NK-92 treated with Interleukin-12 subunit alpha and Interleukin-12 subunit beta, amount 100 ng/mL, for 24 hours (cell line): Measurements from ENCODE around the gene TMUB1.
A peak's percentile ranks its signal among the peaks of the same experiment; 100 is the strongest.

Source experiments
- DNase-seq: peaks from one replicate; lab custom pipeline; 2025; lab: John Stamatoyannopoulos, UW

Gene TMUB1

GRCh38 chr7:151103973-151104372 is 20.7 kb upstream of the TMUB1 start:
- DNase-seq, result no peak

- DNase-seq, result no peak
These were observed 19.7 kb upstream of the TMUB1 start for GRCh38 chr7:151102991-151103390.

GRCh38 chr7:151101621-151102396 is 18.5 kb upstream of the TMUB1 start:
- DNase-seq, result no peak

GRCh38 chr7:151100921-151101320 is 17.6 kb upstream of the TMUB1 start:
- no peak for DNase-seq

GRCh38 chr7:151099486-151100211 is 16.4 kb upstream of the TMUB1 start:
- no peak for DNase-seq

- DNase-seq, result no peak
These were observed 12.7 kb upstream of the TMUB1 start for GRCh38 chr7:151095828-151096475.

- no peak for DNase-seq
These were observed 12.0 kb upstream of the TMUB1 start for GRCh38 chr7:151095123-151095797.

- DNase-seq, result no peak
These were observed 11.4 kb upstream of the TMUB1 start for GRCh38 chr7:151094675-151095074.

GRCh38 chr7:151093748-151094147 is 10.5 kb upstream of the TMUB1 start:
- DNase-seq, result no peak

GRCh38 chr7:151091988-151092387 is 8.7 kb upstream of the TMUB1 start:
- DNase-seq, result no peak

- DNase-seq, result no peak
These were observed 8.1 kb upstream of the TMUB1 start for GRCh38 chr7:151091431-151091830.

GRCh38 chr7:151091003-151091402 is 7.7 kb upstream of the TMUB1 start:
- no peak for DNase-seq

GRCh38 chr7:151089893-151090730 is 6.8 kb upstream of the TMUB1 start:
- DNase-seq, result no peak

GRCh38 chr7:151088856-151089699 is 5.8 kb upstream of the TMUB1 start:
- no peak for DNase-seq

- DNase-seq, result no peak
These were observed 4.9 kb upstream of the TMUB1 start for GRCh38 chr7:151088019-151088855.

- peak; percentile 62 for DNase-seq
These were observed 4.1 kb upstream of the TMUB1 start for GRCh38 chr7:151087245-151088018.

GRCh38 chr7:151086802-151087244 is 3.5 kb upstream of the TMUB1 start:
- peak; percentile 58 for DNase-seq

- peak; percentile 69 for DNase-seq
These were observed 2.7 kb upstream of the TMUB1 start, which contains the start of gene AGAP3 for GRCh38 chr7:151085691-151086620. AGAP3 (plus strand) TSS chr7:151086475; CDS start chr7:151086742, 267 bp downstream.
